Chondrocyte (in vitro differentiated cells): ENCODE results near the gene EVI2B. TPM values are rescaled to one million over a fixed set of nuclear protein-coding genes. Genes with fewer than 3 reads are reported as not detected.
"Not testable (repeated sequence)": the region's sequence is repeated elsewhere in the genome, so short reads cannot be mapped to it uniquely, and the experiment has no call there.

Experiments
- DNase-seq: peaks from one replicate; pipeline ENCODE4 v3.0.0; 2021; ENCODE audit warnings: mixed read lengths, low spot score
- H3K27ac Mint-ChIP-seq: one replicate; pipeline ENCODE4 v1.8.0; 2021; ENCODE audit warnings: mild to moderate bottlenecking, moderate library complexity, mixed read lengths; ENCODE audit not compliant: unreplicated experiment
- H3K27me3 Mint-ChIP-seq: 2 replicates; pipeline ENCODE4 v1.8.0; 2021; ENCODE audit warnings: low read depth, mixed read lengths
- H3K36me3 Mint-ChIP-seq: 2 replicates; pipeline ENCODE4 v1.8.0; 2021; ENCODE audit warnings: low read depth, mixed read lengths
- H3K4me1 Mint-ChIP-seq: 2 replicates; pipeline ENCODE4 v1.8.0; 2021; ENCODE audit warnings: low read depth, mild to moderate bottlenecking, mixed read lengths
- H3K4me3 Mint-ChIP-seq: one replicate; pipeline ENCODE4 v1.8.0; 2021; ENCODE audit warnings: mild to moderate bottlenecking, moderate library complexity, mixed read lengths; ENCODE audit not compliant: unreplicated experiment
- H3K9me3 Mint-ChIP-seq: 2 replicates; pipeline ENCODE4 v1.8.0; 2021; ENCODE audit warnings: low read depth, mixed read lengths
- total RNA-seq: library from RNA; stranded (reverse); gene quantifications from 3 replicates; pipeline ENCODE4 v1.2.1, GENCODE V29; 2021
- TF ChIP-seq, protein P1 (sequence below): fragments of 200-600 bp; sonication (generic); IDR thresholded peaks from 2 replicates; pipeline ENCODE4 v1.5.0; 2021; ENCODE audit warnings: antibody characterized with exemption, mild to moderate bottlenecking, moderate library complexity

EVI2B gene
- total RNA-seq, 1 donor from 2014 or later: not detected

DNA sequence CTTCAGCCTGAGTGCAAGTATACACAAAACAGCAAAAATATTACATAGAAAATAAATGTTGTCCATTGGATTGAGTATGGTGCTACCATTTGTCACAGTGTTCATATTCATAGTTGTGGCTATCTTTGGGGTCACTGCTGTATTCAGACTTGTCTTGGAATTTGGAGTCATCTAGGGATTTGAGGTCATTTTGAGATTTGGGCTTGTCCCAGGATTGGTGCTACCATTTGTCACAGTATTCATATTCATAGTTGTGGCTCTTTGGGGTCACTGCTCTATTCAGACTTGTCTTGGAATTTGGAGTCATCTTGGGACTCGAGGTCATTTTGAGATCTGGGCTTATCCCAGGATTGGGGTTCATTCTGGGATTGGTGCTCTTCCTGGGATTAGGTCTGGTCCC lies 41.6 kb downstream of the EVI2B start:
- Mint-ChIP-seq H3K4me3 (no peak overlapping the region), H3K36me3 (peaks cover 20% of the 10 kb centered on the region), H3K4me1 (peaks cover 40% of the 10 kb centered on the region), H3K27me3 (no peaks in the 10 kb centered on the region), H3K9me3 (no peaks in the 10 kb centered on the region), H3K27ac (no peak overlapping the region)
- TF ChIP-seq, protein P1, sequence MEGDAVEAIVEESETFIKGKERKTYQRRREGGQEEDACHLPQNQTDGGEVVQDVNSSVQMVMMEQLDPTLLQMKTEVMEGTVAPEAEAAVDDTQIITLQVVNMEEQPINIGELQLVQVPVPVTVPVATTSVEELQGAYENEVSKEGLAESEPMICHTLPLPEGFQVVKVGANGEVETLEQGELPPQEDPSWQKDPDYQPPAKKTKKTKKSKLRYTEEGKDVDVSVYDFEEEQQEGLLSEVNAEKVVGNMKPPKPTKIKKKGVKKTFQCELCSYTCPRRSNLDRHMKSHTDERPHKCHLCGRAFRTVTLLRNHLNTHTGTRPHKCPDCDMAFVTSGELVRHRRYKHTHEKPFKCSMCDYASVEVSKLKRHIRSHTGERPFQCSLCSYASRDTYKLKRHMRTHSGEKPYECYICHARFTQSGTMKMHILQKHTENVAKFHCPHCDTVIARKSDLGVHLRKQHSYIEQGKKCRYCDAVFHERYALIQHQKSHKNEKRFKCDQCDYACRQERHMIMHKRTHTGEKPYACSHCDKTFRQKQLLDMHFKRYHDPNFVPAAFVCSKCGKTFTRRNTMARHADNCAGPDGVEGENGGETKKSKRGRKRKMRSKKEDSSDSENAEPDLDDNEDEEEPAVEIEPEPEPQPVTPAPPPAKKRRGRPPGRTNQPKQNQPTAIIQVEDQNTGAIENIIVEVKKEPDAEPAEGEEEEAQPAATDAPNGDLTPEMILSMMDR: no peak
- no peak for DNase-seq

DNA sequence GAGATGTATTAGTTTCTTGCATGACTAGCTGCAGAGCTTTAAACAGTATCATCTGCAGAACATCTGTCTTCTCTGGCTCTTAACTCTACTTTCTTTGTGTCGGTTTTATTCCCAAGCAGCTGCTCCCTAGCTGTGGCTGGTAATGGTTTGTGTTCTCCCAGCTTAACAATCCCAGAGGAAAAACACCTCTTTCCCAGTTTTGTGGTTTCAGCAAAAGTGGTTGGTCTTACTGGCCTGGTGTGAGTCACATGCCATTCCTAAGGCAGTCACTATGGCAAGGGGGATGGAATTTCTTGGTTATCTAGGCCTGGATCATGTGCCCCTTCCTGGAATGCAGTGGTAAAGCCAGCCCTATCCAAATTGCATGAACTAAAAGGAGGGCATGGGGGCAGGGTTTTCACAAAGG lies 44.3 kb downstream of the EVI2B start:
- H3K27ac Mint-ChIP-seq: peak overlapping the region; percentile 95
- H3K27me3 Mint-ChIP-seq: no peaks in the 10 kb centered on the region
- TF ChIP-seq, protein P1: peak; percentile 8
- H3K4me3 Mint-ChIP-seq: no peak overlapping the region
- H3K9me3 Mint-ChIP-seq: no peaks in the 10 kb centered on the region
- H3K36me3 Mint-ChIP-seq: peaks cover 17% of the 10 kb centered on the region
- no peak for DNase-seq
- H3K4me1 Mint-ChIP-seq: peaks cover 39% of the 10 kb centered on the region

DNA sequence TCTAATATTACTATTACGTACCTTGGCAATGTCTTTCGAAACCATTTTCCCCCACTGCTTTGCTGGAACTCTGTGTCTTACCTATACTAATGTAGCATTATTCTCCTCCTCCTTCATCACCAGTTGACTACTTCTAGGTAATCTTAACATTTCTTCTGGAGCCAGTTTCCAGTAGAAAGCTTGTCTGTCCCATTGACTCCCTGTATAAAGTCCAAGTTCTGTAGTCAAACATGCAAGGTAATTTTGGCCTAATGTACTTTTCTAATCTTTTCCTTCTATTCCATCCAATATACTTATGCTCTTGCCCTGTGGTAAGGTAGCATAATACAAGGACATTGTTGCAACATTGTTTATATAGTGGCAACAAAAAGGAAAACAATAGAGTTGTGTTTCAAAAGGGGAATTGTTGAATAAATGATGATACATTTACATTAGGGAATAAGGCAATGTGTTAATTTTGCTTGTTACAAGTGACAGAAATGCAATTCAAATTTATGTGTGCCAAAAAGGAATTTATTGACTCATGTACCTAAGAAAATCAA lies 44.7 kb downstream of the EVI2B start:
- Mint-ChIP-seq H3K4me1 (peaks cover 34% of the 10 kb centered on the region), H3K9me3 (no peaks in the 10 kb centered on the region), H3K27ac (peak overlapping the region; percentile 95), H3K4me3 (no peak overlapping the region), H3K36me3 (peaks cover 14% of the 10 kb centered on the region), H3K27me3 (no peaks in the 10 kb centered on the region)
- no peak for DNase-seq
- TF ChIP-seq, protein P1: no peak

DNA sequence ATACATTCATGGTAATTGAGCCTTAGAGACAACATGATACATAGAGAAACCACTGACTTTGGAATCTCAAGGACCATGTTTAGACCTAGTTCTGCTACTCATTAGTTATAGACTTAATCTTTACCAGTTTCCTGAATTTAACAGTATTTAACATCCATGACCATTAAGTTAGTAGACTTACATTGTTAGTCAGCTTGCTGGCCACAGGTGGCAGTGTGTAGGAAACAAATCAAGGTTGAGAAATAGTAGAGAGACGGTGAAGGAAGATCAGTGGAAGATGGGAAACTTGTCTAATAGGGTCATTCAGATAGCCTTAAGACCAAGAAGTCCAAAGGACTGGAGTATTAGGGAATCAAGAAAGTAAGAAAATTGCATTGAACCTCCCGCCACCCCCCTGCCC lies 47.8 kb downstream of the EVI2B start:
- no peak for DNase-seq
- Mint-ChIP-seq H3K4me3 (no peak overlapping the region), H3K36me3 (peaks cover 15% of the 10 kb centered on the region), H3K27me3 (no peaks in the 10 kb centered on the region), H3K9me3 (no peaks in the 10 kb centered on the region), H3K4me1 (peaks cover 30% of the 10 kb centered on the region), H3K27ac (no peak overlapping the region)
- TF ChIP-seq, protein P1: peak; percentile 53

DNA sequence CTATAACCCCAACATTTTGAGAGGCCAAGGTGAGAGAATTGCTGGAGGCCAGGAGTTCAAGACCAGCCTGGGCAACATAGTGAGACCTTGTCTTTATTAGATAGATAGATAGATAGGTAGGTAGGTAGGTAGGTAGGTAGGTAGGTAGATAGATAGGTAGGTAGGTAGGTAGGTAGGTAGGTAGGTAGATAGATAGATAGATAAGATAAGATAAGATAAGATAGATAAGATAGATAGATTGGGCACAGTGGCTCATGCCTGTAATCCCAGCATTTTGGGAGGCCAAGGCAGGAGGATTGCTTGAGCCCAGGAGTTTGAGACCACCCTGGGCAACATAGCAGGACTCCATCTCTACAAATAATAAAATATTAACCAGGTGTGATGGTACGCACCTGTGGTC lies 50.9 kb downstream of the EVI2B start:
- not testable (repeated sequence) for H3K9me3 Mint-ChIP-seq, H3K4me3 Mint-ChIP-seq, H3K27ac Mint-ChIP-seq, H3K4me1 Mint-ChIP-seq, DNase-seq, H3K27me3 Mint-ChIP-seq
- peaks cover 20% of the 10 kb centered on the region for H3K36me3 Mint-ChIP-seq

DNA sequence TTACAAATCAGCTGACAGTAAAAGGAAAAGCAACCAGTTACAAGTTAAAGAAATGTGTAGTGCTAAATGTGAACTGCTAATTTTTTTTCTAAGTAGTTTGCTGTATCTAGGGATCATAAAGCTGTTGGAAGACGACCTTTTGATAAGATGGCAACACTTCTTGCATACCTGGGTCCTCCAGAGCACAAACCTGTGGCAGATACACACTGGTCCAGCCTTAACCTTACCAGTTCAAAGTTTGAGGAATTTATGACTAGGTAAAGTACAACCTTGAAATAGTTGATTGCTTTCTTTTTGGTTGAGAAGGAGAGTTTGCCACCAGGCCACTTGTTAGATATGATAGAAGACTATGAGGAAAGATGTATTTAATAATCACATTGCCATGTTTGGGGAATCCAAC lies 52.3 kb downstream of the EVI2B start:
- no peak overlapping the region for H3K27ac Mint-ChIP-seq
- H3K4me3 Mint-ChIP-seq: no peak overlapping the region
- H3K36me3 Mint-ChIP-seq: peaks cover 20% of the 10 kb centered on the region
- no peak for DNase-seq
- no peaks in the 10 kb centered on the region for H3K27me3 Mint-ChIP-seq
- TF ChIP-seq, protein P1: no peak
- H3K4me1 Mint-ChIP-seq: no peaks in the 10 kb centered on the region
- no peaks in the 10 kb centered on the region for H3K9me3 Mint-ChIP-seq
